Measurements from ENCODE around the gene OS9.

Gene OS9

GRCh38 chr12:57739387-57739786 is 45.5 kb downstream of the OS9 start:
- Histone ChIP-seq H3K4me1 (ENCODE audit: insufficient read depth, low read length) (peaks cover 12% of the 10 kb centered on the region), H3K36me3 (ENCODE audit: insufficient read depth, low read length) (no peaks in the 10 kb centered on the region), H3K27ac (ENCODE audit: low read depth, low read length) (no peak overlapping the region), H3K27me3 (ENCODE audit: insufficient read depth, low read length) (peaks cover 86% of the 10 kb centered on the region), H3K4me3 (ENCODE audit: low read length) (peak overlapping the region; percentile 44; the same call in 1 of the 2 replicates), H3K9ac (ENCODE audit: low read depth, low read length) (no peak overlapping the region), H3K9me3 (ENCODE audit: insufficient read depth, low read depth, low read length) (no peaks in the 10 kb centered on the region)
- 23% methylated on average over 7 of the region's 7 CpGs for WGBS

GRCh38 chr12:57739914-57740538 is 46.1 kb downstream of the OS9 start:
- H3K4me3 ChIP-seq (ENCODE audit: low read length) = no peak overlapping the region
- H3K4me1 ChIP-seq (ENCODE audit: insufficient read depth, low read length) = peaks cover 12% of the 10 kb centered on the region
- no peaks in the 10 kb centered on the region for H3K36me3 ChIP-seq (ENCODE audit: insufficient read depth, low read length)
- H3K9ac ChIP-seq (ENCODE audit: low read depth, low read length) = no peak overlapping the region
- H3K27me3 ChIP-seq (ENCODE audit: insufficient read depth, low read length) = peaks cover 80% of the 10 kb centered on the region
- H3K9me3 ChIP-seq (ENCODE audit: insufficient read depth, low read depth, low read length) = no peaks in the 10 kb centered on the region
- H3K27ac ChIP-seq (ENCODE audit: low read depth, low read length) = no peak overlapping the region
- 31% methylated on average over 10 of the region's 10 CpGs for WGBS

- Histone ChIP-seq H3K9me3 (ENCODE audit: insufficient read depth, low read depth, low read length) (no peaks in the 10 kb centered on the region), H3K9ac (ENCODE audit: low read depth, low read length) (no peak overlapping the region), H3K27ac (ENCODE audit: low read depth, low read length) (no peak overlapping the region), H3K4me1 (ENCODE audit: insufficient read depth, low read length) (peaks cover 12% of the 10 kb centered on the region), H3K36me3 (ENCODE audit: insufficient read depth, low read length) (0 out of 2 replicates have a peak, but pooled peaks cover 2% of the 10 kb centered on the region), H3K4me3 (ENCODE audit: low read length) (no peak overlapping the region), H3K27me3 (ENCODE audit: insufficient read depth, low read length) (peaks cover 72% of the 10 kb centered on the region)
- WGBS = 73% methylated on average over 5 of the region's 5 CpGs
These were observed 46.9 kb downstream of the OS9 start for GRCh38 chr12:57740656-57741412.

- Histone ChIP-seq H3K27ac (ENCODE audit: low read depth, low read length) (no peak overlapping the region), H3K9me3 (ENCODE audit: insufficient read depth, low read depth, low read length) (no peaks in the 10 kb centered on the region), H3K36me3 (ENCODE audit: insufficient read depth, low read length) (peaks cover 7% of the 10 kb centered on the region), H3K9ac (ENCODE audit: low read depth, low read length) (no peak overlapping the region), H3K4me1 (ENCODE audit: insufficient read depth, low read length) (peaks cover 12% of the 10 kb centered on the region), H3K4me3 (ENCODE audit: low read length) (no peak overlapping the region), H3K27me3 (ENCODE audit: insufficient read depth, low read length) (peaks cover 66% of the 10 kb centered on the region)
- WGBS = 83% methylated on average over 1 of the region's 1 CpG
These were observed 47.5 kb downstream of the OS9 start for GRCh38 chr12:57741413-57741789.

- Histone ChIP-seq H3K4me1 (ENCODE audit: insufficient read depth, low read length) (peaks cover 5% of the 10 kb centered on the region; the same call in 1 of the 2 replicates), H3K4me3 (ENCODE audit: low read length) (no peak overlapping the region), H3K36me3 (ENCODE audit: insufficient read depth, low read length) (peaks cover 14% of the 10 kb centered on the region), H3K9me3 (ENCODE audit: insufficient read depth, low read depth, low read length) (no peaks in the 10 kb centered on the region), H3K27me3 (ENCODE audit: insufficient read depth, low read length) (peaks cover 59% of the 10 kb centered on the region), H3K27ac (ENCODE audit: low read depth, low read length) (no peak overlapping the region), H3K9ac (ENCODE audit: low read depth, low read length) (no peak overlapping the region)
- 59% methylated on average over 14 of the region's 14 CpGs for WGBS
These were observed 48.2 kb downstream of the OS9 start for GRCh38 chr12:57741844-57742738.

- no peaks in the 10 kb centered on the region for H3K9me3 ChIP-seq (ENCODE audit: insufficient read depth, low read depth, low read length)
- peaks cover 29% of the 10 kb centered on the region for H3K36me3 ChIP-seq (ENCODE audit: insufficient read depth, low read length)
- H3K27ac ChIP-seq (ENCODE audit: low read depth, low read length) = no peak overlapping the region
- peaks cover 43% of the 10 kb centered on the region for H3K27me3 ChIP-seq (ENCODE audit: insufficient read depth, low read length)
- WGBS = 100% methylated on average over 2 of the region's 2 CpGs
- 0 out of 2 replicates have a peak, but pooled peaks cover 4% of the 10 kb centered on the region for H3K4me1 ChIP-seq (ENCODE audit: insufficient read depth, low read length)
- 0 out of 2 replicates have a peak overlapping the region, but pooled peaks have one; percentile 67 for H3K4me3 ChIP-seq (ENCODE audit: low read length)
- H3K9ac ChIP-seq (ENCODE audit: low read depth, low read length) = no peak overlapping the region
These were observed 49.8 kb downstream of the OS9 start for GRCh38 chr12:57743769-57744168.

GRCh38 chr12:57744194-57744776 is 50.4 kb downstream of the OS9 start:
- WGBS = 29% methylated on average over 21 of the region's 21 CpGs
- H3K36me3 ChIP-seq (ENCODE audit: insufficient read depth, low read length) = peaks cover 34% of the 10 kb centered on the region
- H3K4me3 ChIP-seq (ENCODE audit: low read length) = peak overlapping the region; percentile 67
- 0 out of 2 replicates have a peak, but pooled peaks cover under 1% of the 10 kb centered on the region for H3K4me1 ChIP-seq (ENCODE audit: insufficient read depth, low read length)
- no peaks in the 10 kb centered on the region for H3K9me3 ChIP-seq (ENCODE audit: insufficient read depth, low read depth, low read length)
- peaks cover 38% of the 10 kb centered on the region for H3K27me3 ChIP-seq (ENCODE audit: insufficient read depth, low read length)
- peak overlapping the region; percentile 96; the same call in 1 of the 2 replicates for H3K27ac ChIP-seq (ENCODE audit: low read depth, low read length)
- peak overlapping the region; percentile 84 for H3K9ac ChIP-seq (ENCODE audit: low read depth, low read length)

GRCh38 chr12:57744777-57745484 is 51.0 kb downstream of the OS9 start, which contains the start of gene TSPAN31:
TSS of gene TSPAN31 (plus strand) at chr12:57745039. CDS start at chr12:57745155, 116 bp downstream.
- Histone ChIP-seq H3K27ac (ENCODE audit: low read depth, low read length) (peak within 1 kb of the TSS; percentile 96), H3K27me3 (ENCODE audit: insufficient read depth, low read length) (peaks cover 32% of the 10 kb centered on the region), H3K36me3 (ENCODE audit: insufficient read depth, low read length) (peaks cover 38% of the 10 kb centered on the region), H3K4me1 (ENCODE audit: insufficient read depth, low read length) (no peaks in the 10 kb centered on the region), H3K4me3 (ENCODE audit: low read length) (peak within 1 kb of the TSS; percentile 67), H3K9me3 (ENCODE audit: insufficient read depth, low read depth, low read length) (no peaks in the 10 kb centered on the region), H3K9ac (ENCODE audit: low read depth, low read length) (peak within 1 kb of the TSS; percentile 84)
- whole genome bisulfite sequencing = 2% methylated on average over 29 of the region's 29 CpGs

- peaks cover 26% of the 10 kb centered on the region for H3K27me3 ChIP-seq (ENCODE audit: insufficient read depth, low read length)
- peak overlapping the region; percentile 67 for H3K4me3 ChIP-seq (ENCODE audit: low read length)
- H3K9me3 ChIP-seq (ENCODE audit: insufficient read depth, low read depth, low read length) = no peaks in the 10 kb centered on the region
- peaks cover 43% of the 10 kb centered on the region for H3K36me3 ChIP-seq (ENCODE audit: insufficient read depth, low read length)
- no peaks in the 10 kb centered on the region for H3K4me1 ChIP-seq (ENCODE audit: insufficient read depth, low read length)
- H3K9ac ChIP-seq (ENCODE audit: low read depth, low read length) = peak overlapping the region; percentile 84
- H3K27ac ChIP-seq (ENCODE audit: low read depth, low read length) = peak overlapping the region; percentile 96
- WGBS = 53% methylated on average over 8 of the region's 8 CpGs
These were observed 51.6 kb downstream of the OS9 start for GRCh38 chr12:57745485-57745881.

GRCh38 chr12:57746025-57746424 is 52.1 kb downstream of the OS9 start:
- no peaks in the 10 kb centered on the region; the same call in 1 of the 2 replicates for H3K4me1 ChIP-seq (ENCODE audit: insufficient read depth, low read length)
- peaks cover 49% of the 10 kb centered on the region for H3K36me3 ChIP-seq (ENCODE audit: insufficient read depth, low read length)
- H3K9ac ChIP-seq (ENCODE audit: low read depth, low read length) = no peak overlapping the region

More at GRCh38 chr12:57746025-57746424, 52.1 kb downstream of the OS9 start:
- Histone ChIP-seq H3K27ac (ENCODE audit: low read depth, low read length) (no peak overlapping the region), H3K4me3 (ENCODE audit: low read length) (peak overlapping the region; percentile 67), H3K9me3 (ENCODE audit: insufficient read depth, low read depth, low read length) (no peaks in the 10 kb centered on the region), H3K27me3 (ENCODE audit: insufficient read depth, low read length) (peaks cover 21% of the 10 kb centered on the region)
- WGBS = 91% methylated on average over 3 of the region's 3 CpGs
